NCI-H2107 treated with DMSO at 0.1 percent for 48 hours (cell line): ENCODE measurements around the gene DOCK8.

Experiments
- DNase-seq: peaks from one replicate; lab custom pipeline; 2025; ENCODE audit not compliant: unreplicated experiment; lab: John Stamatoyannopoulos, UW

DOCK8 gene

DNA sequence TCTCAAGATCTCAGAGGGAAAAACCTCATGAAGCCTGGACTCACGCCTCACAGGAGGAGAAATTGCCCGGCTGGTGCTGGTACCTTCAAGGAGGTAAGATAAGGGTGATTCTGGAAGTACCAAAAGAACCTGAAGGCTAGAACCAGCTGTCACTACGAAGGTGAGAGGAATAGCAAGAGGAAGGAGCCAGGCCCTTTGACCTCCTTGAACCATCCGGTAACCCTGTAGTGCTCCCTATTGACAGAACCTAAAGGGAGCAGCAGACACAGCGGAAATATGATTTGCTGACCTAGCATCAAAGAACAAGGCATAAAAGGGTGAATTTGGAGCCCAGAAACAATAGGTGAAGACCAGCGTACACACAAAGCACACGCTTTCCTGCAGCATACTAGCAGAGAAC lies 92.2 kb downstream of the DOCK8 start:
- DNase-seq, result no peak

DNA sequence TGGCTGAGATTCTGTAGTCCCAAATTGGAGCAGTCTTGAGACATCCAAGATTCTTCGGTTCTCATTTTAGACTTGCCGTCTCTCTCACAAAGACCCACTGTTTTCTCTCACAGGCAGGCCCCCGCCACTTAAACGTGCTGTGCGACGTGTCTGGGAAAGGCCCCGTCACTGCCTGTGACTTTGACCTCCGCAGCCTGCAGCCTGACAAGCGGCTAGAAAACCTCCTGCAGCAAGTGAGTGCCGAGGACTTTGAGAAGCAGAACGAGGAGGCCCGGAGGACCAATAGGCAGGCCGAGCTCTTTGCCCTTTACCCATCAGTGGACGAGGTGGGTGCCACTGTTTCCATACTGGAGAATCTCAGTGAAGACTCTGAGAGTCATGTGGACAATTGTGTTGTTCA lies 97.2 kb downstream of the DOCK8 start:
- no peak for DNase-seq

DNA sequence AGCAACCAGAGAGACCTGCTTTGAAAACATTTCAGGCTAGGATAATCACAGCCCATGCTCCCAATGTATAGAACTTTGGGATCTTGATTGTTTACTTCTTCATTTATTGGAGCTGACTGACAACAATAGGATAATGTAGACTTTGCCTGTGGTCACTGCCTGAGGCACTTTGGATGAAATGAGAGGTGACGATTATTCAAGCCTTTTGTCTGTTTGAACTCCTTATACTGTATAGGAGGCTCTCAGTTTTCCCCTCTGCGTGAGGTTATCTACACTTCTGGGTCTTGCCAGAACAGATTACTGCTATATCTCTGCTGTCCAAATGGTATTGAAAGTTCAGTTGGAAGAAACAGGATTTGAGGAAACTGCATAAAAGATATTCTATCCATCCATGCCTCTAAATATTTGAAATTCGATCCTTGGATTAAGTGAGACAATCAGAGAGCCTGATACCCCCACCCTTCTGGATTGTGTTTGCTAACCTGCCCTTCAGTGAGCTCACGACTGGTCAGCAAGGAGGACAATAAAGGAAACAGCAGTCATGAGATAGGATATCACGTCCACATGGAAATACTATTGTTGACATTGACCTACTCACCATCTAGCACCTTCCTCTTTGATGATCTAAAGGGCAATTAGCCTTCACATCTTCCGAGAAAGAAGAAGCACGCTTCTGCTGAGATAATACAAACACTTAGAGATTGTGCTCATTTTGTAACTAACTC lies 98.1 kb downstream of the DOCK8 start:
- DNase-seq, result no peak

DNA sequence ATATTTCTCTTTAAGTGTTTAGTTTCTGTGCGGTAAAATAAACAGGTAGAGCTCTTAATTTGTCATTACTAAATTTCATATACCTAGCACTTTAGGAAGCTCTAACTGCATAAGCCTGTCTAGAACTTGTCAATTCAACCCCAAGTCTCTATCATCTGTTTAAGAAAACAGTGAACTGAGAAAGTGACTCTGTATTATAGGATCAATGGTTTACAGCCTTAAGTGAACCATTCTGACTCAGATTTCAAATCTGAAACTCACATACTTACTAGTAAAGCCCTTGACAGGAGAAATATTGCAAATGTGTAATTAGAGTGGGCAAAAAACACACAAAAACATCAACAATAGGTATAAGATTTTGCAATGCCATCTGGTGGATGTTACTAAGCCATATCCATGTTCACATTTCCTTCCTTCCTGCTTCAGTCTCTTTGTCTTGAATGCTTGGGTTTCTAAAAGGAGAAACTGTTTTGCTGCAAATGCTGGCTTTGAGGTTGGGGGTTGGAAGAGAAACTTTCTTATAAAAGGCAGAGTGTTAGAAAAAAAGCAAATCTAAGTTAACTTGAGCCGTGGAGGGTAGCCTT lies 101.8 kb downstream of the DOCK8 start:
- DNase-seq, result no peak

DNA sequence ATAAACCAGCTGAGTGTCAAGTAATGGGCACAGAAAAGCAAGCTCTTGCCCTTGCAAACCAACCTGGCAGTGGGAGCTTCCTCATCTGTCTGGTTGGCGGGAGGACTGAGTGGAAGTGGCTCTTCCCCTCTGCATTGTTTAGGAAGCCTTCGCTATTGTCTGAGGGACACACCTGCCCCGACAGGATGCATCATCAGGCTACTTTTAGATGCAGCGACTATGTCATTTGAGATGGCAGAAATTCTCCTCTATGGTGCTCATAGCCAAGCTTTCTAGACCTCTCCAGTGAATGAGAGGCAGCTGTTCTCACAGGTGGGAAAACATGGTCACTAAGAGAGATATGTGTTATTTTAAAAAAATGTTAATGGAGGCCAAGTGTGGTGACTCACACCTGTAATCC lies 104.0 kb downstream of the DOCK8 start:
- DNase-seq, result no peak

DNA sequence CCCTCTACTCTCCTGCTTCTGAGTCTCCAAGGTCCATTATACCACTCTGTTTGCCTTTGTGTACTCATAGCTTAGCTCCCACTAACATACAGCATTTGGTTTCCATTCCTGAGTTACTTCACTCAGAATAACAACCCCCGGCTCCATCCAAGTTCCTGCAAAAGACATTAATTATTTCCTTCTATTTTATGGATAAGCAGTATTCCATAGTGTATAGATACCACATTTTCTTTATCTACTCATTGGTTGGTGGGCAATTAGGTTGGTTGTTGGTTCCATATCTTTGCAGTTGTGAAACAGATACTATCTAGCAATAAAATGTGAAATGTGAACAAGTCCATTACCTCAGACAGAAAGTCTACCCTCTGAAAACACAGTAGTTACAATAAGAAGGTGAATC lies 110.3 kb downstream of the DOCK8 start:
- no peak for DNase-seq

DNA sequence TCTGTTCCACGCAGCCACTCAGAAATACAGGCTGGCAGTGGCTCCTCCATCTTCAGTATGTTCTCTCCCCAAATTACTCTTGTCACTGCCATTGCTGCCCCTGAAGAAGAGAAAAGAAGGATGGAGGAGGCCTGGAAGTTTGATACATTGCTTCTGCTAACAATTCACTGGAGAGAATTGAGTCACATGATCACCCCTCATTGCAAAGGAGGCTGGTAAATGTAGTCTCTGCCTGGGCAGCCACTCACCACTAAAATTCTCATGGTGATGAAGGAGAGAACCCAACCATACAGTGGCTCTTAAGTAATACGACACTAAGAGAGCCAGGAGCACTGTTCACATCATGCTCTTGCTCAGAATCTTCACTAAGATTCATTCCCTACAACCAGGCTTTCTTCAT lies 112.0 kb downstream of the DOCK8 start:
- no peak for DNase-seq

DNA sequence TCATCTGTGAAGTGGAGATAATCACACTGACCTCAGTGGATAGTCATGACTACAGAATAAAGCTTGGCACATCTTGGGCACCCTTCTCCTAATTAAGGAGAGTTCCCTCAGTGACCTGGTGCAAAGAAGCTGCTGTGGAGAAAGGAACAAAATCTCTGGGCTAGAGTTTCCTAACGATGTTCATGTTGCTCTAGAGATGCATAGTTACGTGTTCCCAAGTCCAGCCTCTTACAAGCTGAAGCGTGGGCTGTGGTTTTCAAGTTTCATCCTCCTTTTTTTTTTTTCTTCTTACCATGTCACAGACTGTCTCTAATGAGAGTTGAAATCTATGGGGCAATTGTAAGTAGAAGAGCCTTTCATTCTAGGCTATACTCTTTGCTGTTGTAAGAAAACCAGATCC lies 113.8 kb downstream of the DOCK8 start:
- DNase-seq, result no peak

DNA sequence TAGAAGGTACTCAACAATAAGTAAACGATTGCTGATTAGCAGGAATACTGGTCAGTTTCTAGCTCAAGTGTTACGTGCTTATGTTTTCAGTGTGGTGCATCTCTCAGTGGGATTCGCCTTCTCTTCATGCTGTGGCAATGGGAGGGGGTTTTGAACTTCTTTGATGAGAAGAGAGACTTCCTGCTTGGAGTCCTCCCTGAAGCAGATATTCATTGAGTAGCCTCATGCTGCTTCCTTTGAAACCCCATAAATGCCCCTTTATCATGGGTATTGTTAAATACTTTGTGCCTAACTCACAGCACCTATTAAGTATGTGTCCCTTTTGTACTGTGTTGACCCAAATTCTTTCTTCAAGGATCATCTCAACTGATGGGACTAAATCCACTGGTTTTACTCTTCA lies 116.5 kb downstream of the DOCK8 start:
- no peak for DNase-seq

DNA sequence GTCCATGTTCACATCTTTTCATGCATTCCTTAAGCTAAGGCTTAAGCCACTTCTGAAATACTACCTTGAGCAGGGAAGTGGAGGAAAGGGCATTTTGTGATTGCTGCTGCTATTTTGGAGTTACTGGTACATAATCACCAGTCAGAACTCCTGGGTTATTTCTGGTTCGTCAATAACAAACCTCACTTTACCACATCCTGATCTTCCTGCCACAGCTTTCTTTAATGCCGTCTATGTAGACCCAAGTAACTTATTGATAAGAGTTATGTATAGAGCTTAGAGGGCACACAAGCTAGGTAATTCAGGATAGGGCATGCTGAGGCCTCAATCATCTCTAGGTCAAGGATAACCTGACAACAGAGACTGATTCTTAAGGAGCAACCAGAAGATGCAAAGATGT lies 120.7 kb downstream of the DOCK8 start:
- DNase-seq, result no peak

DNA sequence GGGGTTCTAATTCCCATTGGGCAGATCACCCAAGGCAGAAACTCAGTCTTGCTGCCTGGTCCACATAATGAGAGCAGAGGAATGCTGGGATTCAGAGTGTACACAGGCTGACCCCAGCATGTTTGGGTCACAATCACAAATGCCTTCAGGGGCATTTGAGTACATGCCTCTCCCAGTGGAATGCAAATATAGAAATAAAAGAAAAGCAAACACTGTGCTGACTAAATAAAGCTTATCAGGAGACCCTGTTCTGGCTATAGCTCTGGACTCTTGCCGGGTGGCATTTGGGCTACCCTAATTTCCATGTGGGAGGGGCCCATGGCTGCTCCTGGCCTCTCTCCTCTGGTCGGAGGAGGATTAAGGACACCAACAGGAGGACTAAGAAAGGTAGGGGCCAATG lies 121.4 kb downstream of the DOCK8 start:
- DNase-seq, result no peak

DNA sequence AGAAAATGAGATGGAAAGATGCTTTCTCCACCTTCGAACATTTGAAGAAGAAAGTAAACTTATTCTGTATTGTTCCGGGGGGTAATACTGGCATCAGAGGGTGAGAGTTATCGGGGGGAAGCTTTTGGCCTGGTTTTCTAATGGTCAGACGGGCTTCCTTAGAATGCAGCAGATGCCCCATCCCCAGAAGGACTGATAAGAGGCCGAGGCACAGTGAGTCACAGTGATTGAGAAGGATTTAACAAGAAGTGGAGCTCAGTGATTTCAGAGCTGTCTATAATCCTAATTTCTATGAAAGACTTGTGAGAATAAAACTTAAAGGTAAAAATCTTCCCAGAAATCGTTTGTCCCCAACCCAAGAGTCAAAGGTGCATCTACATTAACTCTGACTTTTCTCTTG lies 123.9 kb downstream of the DOCK8 start:
- no peak for DNase-seq

DNA sequence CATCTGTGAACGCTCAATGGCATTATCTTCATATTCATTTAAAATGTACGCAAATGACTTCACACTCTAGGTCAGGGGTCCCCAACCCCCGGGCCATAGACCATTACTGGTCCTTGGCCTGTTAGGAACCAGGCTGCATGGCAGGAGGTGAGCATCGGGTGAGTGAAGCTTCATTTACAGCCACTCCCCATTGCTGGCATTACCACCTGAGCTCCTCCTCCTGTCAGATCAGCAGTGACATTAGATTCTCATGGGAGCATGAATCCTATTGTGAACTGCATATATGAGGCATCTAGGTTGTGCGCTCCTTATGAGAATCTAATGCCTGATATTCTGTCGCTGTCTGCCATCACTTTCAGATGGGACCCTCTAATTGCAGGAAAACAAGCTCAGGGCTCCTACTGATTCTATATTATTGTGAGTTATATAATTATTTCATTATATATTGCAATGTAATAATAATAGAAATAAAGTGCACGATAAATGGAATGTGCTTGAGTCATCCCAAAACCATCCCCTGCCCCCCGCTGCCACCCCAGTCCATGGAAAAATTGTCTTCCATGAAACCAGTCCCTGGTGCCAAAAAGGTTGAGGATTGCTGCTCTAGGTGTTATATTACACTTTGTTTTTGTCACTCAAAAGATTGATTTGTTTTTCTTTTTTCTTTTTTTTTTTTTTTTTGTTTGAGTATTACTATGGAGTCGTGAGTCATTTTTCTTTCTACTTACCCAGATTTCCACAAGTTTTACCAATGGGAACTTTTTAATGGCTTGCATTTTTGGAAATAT lies 127.2 kb downstream of the DOCK8 start:
- DNase-seq, result no peak

DNA sequence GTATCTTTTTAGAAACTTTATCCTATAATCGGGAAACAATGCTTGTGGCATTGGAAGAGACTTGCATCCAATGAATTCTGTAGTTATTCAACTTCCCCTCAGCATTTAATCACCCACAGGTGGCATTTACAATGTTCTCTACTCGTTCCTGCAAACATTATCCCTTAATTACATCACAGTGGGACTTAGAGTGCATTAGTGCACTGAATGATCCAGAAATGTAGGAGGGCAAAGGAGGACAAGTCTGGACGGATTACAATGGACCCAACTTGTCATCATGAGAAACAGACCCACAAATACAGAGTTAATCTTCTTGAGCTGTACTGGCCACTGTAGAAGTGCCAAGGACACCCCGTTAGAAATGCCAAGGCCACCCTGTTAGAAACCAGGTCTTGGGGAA lies 129.1 kb downstream of the DOCK8 start:
- DNase-seq, result no peak

DNA sequence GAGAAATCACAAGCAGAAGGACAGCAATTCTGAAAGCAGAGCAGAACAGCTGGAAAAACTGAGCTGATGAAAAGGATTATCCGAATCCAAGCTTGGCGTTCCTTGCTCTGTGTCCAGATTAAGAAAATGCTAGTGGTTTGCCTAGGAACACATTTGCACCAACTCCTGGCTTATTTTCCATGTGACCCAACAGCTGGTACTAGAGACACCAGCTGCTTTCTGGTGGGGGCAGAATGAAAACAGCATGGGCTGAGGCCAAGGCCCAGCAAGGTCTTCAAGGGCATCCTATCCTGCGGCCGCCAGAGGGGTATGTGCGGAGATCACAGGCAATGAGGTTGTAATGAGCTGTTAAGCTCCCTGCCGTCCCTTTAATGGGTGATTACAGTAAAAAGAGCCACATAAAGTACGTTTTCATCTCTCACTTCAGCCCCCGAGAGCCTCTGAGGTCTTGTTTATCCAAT lies 131.5 kb downstream of the DOCK8 start:
- no peak for DNase-seq

DNA sequence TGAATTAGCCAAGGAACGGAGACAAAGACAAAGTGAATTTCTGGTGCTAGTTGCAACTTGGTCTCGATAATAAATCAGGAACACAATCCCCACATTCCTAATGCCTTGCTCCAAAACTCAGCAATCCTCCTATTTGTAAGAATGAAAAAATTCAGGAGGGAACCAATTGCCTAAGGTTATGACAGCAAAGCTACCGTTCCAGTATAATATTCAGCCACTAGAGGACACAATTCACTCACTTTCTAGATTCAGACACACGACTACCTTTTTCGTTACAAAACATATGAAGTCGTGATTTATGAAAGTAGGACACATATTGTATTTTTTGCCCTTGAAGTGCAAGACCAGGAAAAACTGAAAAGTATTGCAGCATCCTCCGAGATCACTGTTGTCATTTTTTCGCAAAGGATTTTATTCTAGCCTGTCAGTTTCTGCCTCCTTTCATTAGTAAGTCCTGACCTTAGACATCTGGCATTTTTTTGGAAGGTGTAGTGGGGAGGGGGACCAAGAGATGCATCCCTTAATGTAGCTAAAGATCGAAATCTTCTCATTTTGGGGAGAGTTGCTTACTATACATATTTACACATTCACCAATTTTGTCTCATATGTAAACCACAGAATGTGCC lies 133.1 kb downstream of the DOCK8 start:
- peak; percentile 8 for DNase-seq

DNA sequence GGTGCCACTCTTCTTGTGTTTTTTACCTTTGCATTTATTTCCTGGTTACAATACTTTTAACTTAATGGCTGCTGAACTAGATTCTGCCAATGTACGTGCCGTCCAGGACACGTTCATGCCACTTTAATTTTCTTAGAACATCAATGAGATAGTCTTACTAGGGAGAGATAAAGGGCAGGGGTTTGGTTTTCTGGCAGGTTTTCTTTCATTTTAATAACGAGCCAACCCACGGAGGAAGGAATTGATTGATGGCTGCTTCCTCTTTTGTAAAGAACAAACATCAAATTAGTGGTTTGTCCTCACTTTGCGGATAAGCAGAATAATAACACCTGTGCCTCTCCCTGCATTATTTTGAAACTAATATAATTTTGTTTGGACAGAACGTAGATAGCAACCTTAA lies 135.7 kb downstream of the DOCK8 start:
- DNase-seq, result no peak

DNA sequence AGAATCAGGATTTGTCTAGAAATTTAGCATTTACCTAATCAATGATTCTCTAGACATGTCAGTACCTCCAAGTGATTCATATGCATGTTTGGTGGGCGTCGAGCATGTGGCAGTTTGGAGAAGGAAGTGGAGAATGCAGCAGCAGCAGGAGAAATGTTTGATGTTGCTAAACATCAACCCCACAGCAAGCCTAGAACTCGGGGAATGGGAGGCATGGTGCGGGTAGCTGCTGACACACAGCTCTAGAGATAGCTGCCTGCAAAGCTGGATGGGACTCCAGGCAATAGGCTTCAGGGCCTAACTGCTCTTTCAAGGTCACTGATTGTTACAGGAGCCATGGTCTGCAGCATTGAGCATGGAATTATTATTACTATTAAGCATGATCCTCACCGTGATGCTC lies 137.3 kb downstream of the DOCK8 start:
- DNase-seq, result no peak

DNA sequence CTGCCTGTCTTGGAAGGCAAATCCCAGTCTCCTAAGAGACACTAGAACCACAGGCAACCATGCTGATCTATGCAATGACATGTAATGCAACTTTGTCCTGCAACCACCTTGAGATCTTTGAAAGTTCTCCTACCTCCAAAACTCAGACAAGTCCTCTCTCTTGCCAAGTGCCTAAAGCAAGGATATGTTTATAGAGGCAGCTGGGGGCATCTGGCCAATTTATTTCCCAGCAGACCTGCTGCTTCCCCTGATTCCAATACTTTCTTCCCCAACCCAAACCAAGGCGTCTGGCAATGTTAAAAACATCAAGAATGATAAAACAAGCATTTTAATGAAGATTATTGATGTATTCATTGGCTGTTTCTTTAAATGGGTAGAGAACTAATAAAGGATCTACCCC lies 138.4 kb downstream of the DOCK8 start:
- no peak for DNase-seq

DNA sequence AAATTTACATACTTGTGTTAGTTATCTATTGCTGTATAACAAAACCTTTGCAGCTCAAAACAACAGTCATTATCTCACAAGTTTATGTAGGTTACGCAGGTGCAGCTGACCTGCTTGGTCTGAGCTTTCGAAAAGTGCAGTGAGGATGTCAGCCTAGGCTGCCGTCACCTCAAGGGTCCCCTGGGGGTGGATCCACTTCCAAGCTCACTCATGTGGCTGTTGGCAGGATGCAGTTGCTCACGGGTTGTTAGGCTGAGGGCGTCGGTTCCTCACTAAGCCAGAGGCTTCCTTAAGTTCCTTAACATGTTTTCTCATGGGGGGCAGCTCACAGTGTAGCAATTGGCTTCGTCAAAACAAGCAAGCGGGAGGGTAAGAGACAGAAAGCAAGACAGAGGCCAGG lies 139.8 kb downstream of the DOCK8 start:
- DNase-seq, result no peak

DNA sequence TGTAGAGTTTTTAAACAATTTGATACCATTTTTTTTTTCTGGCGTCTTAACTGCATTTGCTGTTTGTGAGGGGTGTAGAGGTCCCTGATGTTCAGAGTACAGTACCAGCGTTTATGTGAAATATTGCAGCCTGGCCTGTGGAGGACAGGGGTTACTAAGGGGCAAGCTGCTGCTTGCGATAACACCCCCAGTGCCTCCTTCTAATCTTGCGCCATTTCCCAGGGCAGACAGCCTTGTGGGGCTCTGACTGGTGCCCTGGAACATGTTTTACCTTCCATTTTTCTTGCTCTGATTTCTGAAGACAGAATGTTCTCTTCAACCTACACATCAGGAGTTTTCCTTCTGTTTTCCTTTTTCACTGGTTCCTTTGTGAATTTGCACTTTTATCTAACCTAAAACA lies 142.9 kb downstream of the DOCK8 start:
- DNase-seq, result no peak
